ENCODE measurements around the gene SPHK2. TPM values are rescaled to one million over a fixed set of nuclear protein-coding genes. Genes with fewer than 3 reads are reported as not detected.

Gene SPHK2
- total RNA-seq, 2 donors from 2014 or later: 26.9 to 27.2 TPM

DNA sequence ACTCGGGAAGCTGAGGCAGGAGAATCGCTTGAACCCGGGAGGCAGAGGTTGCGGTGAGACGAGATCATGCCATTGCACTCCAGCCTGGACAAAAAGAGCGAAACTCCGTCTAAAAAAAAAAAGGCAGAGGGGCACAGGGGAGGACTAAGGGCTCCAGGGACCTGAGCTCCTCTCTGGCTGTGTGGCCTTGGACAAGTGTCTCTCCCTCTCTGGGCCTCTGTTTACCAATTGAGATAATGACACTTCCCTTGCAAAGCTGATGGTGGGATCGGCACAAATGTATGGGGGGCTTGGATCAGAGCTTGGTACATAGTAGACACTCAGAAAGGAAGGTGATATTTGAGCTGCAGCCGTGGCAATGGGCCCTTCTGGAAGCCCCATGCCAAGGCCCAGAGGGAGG is 24.1 kb upstream of the SPHK2 start:
- H3K9me3 Mint-ChIP-seq: no peaks in the 10 kb centered on the region
- H3K36me3 Mint-ChIP-seq (ENCODE audit: insufficient read depth in 2 of 2): no peaks in the 10 kb centered on the region
- H3K4me1 Mint-ChIP-seq (ENCODE audit: low read depth): peaks cover 6% of the 10 kb centered on the region
- peak overlapping the region; percentile 29 to 62 for H3K4me3 Mint-ChIP-seq
- DNase-seq (no peak), ATAC-seq (replicated peaks in 1 of 2) (no peak)
- H3K27me3 Mint-ChIP-seq (ENCODE audit: low read depth): no peaks in the 10 kb centered on the region
- H3K27ac Mint-ChIP-seq: no peak overlapping the region

DNA sequence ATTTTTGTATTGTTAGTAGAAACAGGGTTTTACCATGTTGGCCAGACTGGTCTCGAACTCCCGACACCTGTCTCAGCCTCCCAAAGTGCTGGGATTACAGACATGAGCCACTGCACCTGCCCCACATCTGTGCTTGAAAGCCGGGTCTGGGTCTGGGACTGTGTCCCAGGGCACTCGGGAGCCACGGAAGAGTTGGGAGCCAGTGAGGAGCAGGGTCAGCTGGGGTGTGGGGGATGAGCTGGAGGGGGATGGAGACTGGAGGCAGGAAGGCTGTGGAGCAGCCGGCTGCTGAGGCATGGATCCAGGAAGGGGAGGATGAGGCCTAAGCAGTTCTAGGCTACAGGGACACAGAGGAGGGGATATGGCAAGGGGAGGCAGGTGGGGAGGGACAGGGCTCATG is 23.5 kb upstream of the SPHK2 start:
- Mint-ChIP-seq H3K9me3 (no peaks in the 10 kb centered on the region), H3K4me3 (peak overlapping the region; percentile 54 to 67), H3K36me3 (ENCODE audit: insufficient read depth in 2 of 2) (no peaks in the 10 kb centered on the region), H3K4me1 (ENCODE audit: low read depth) (peaks cover 6% of the 10 kb centered on the region), H3K27me3 (ENCODE audit: low read depth) (no peaks in the 10 kb centered on the region), H3K27ac (no peak overlapping the region)
- no peak for ATAC-seq (replicated peaks in 1 of 2)
- DNase-seq: no peak

DNA sequence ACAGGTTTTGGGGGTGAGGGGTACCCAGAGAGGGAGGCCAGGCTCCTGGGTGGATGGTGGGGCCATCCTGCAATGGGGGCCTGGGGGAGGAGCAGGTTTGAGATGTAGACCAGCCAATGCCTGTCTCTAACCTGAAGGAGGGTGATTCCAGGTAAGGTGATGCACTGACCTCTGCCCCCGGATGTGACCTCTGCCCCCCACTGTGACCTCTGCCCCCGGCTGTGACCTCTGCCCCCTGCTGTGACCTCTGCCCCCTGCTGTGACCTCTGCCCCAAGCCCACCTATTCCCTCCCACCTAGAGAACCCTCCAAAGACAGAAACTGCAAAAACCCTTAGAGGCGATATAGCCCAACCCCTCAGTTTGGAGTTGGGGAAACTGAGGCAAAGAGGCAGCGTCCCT is 23.1 kb upstream of the SPHK2 start:
- no peaks in the 10 kb centered on the region for H3K36me3 Mint-ChIP-seq (ENCODE audit: insufficient read depth in 2 of 2)
- no peak for ATAC-seq (replicated peaks in 1 of 2)
- H3K27me3 Mint-ChIP-seq (ENCODE audit: low read depth): no peaks in the 10 kb centered on the region
- DNase-seq: no peak
- H3K27ac Mint-ChIP-seq: no peak overlapping the region
- H3K4me1 Mint-ChIP-seq (ENCODE audit: low read depth): peaks cover 6% of the 10 kb centered on the region
- peak overlapping the region; percentile 54 to 67 for H3K4me3 Mint-ChIP-seq
- no peaks in the 10 kb centered on the region for H3K9me3 Mint-ChIP-seq

DNA sequence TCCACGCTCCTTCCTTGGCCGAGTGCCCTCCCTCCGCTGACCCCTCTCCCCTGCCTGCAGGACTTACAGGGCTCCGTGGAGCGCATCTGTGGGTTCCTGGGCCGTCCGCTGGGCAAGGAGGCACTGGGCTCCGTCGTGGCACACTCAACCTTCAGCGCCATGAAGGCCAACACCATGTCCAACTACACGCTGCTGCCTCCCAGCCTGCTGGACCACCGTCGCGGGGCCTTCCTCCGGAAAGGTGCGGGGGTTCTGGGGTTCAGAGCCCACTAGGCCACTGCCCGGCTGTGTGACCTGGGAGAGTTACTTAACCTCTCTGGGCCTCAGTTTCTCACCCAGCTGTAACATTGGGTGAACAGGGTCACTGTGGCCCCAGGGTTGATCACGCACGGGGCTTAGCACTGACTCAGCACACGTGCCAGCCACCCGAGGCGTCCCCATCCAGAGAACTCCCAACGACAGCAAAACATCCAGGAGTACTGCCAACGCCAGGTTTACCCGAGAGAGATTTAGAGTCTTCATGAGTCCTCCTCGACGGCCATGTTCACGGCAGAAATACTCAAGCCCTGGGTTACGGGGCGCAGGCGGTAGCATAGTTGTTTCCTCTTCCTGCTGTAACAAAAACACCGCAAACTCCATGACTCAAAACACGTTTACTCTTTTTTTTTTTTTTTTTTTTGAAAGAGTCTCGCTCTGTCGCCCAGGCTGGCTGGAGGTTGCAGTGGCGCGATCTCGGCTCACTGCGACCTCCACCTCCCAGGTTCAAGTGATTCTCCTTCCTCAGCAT is 22.4 kb upstream of the SPHK2 start:
- DNase-seq (peak; percentile 47), ATAC-seq (replicated peaks in 1 of 2) (peak; percentile 78 to 91)
- H3K4me1 Mint-ChIP-seq (ENCODE audit: low read depth): peaks cover 1% of the 10 kb centered on the region

GRCh38 chr19:48598996-48599700 is 20.2 kb upstream of the SPHK2 start:
- H3K36me3 Mint-ChIP-seq (ENCODE audit: insufficient read depth in 2 of 2): no peaks in the 10 kb centered on the region
- no peak for ATAC-seq (replicated peaks in 1 of 2)
- no peak for DNase-seq
- no peaks in the 10 kb centered on the region for H3K4me1 Mint-ChIP-seq (ENCODE audit: low read depth)
- no peak overlapping the region for H3K4me3 Mint-ChIP-seq
- no peak overlapping the region for H3K27ac Mint-ChIP-seq
- no peaks in the 10 kb centered on the region for H3K27me3 Mint-ChIP-seq (ENCODE audit: low read depth)
- H3K9me3 Mint-ChIP-seq: no peaks in the 10 kb centered on the region

More for the DNA sequence above, 22.4 kb upstream of the SPHK2 start:
- H3K27me3 Mint-ChIP-seq (ENCODE audit: low read depth): no peaks in the 10 kb centered on the region
- peak overlapping the region; percentile 67 to 83 for H3K4me3 Mint-ChIP-seq
- no peaks in the 10 kb centered on the region for H3K36me3 Mint-ChIP-seq (ENCODE audit: insufficient read depth in 2 of 2)
- peak overlapping the region; percentile 86 for H3K27ac Mint-ChIP-seq
- H3K9me3 Mint-ChIP-seq: no peaks in the 10 kb centered on the region

DNA sequence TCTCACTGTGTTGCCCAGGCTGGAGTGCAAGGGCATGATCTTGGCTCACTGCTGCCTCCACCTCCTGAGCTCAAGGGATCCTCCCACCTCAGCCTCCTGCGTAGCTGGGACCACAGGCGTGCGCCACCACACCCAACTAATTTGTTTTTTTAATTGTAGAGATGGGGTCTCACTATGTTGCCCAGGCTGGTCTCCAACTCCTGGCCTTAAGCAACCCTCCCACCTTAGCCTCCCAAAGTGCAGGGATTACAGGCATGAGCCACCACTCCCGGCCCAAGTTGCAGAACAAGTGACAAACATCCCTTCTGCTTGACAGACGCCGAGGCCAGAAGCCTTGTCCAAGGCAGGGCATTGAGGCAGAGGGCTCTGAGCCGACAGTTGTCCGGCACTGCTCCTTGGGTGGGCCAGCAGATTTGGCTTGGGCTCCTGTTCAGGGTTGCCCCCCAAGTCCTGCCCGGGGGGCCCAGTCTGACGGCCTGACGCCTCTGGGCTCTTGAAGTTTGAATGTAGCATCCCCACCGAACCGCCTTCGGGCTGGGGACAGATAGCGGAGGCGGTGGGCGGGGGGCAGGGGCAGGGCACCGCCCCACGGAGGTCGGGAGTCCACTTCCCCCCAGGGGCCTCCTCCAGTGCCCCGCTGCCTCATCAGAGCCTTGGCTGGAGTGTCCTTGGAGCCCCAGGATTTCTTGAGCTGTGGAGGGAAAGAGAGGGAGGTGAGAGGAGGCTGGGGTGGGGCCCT is 18.5 kb upstream of the SPHK2 start:
- H3K4me3 Mint-ChIP-seq: no peak overlapping the region
- H3K36me3 Mint-ChIP-seq (ENCODE audit: insufficient read depth in 2 of 2): no peaks in the 10 kb centered on the region
- H3K27ac Mint-ChIP-seq: no peak overlapping the region
- ATAC-seq (replicated peaks in 1 of 2): no peak
- no peaks in the 10 kb centered on the region for H3K4me1 Mint-ChIP-seq (ENCODE audit: low read depth)
- DNase-seq: no peak
- H3K27me3 Mint-ChIP-seq (ENCODE audit: low read depth): no peaks in the 10 kb centered on the region
- H3K9me3 Mint-ChIP-seq: no peaks in the 10 kb centered on the region

DNA sequence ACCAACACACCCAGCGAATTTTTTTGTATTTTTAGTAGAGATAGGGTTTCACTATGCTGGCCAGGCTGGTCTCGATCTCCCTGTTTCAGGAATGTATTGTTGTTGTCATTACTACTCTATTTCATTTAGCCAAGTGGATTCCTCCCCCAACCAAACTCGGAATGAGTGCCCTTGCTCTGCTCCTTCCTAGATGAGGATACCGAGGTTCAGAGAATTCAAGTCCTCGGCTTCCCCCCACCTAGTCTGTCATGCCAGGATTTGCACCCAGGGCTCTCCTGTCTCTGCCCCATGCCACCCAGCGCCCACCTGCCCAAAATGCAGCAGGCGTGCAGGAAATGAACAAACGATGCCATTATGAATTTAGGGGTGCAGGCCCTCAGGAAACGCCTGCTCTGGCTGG is 16.3 kb upstream of the SPHK2 start:
- H3K4me1 Mint-ChIP-seq (ENCODE audit: low read depth): no peaks in the 10 kb centered on the region
- H3K36me3 Mint-ChIP-seq (ENCODE audit: insufficient read depth in 2 of 2): no peaks in the 10 kb centered on the region
- H3K27me3 Mint-ChIP-seq (ENCODE audit: low read depth): no peaks in the 10 kb centered on the region
- no peak for ATAC-seq (replicated peaks in 1 of 2)
- no peak for DNase-seq
- H3K9me3 Mint-ChIP-seq: no peaks in the 10 kb centered on the region
- no peak overlapping the region for H3K4me3 Mint-ChIP-seq
- no peak overlapping the region for H3K27ac Mint-ChIP-seq

GRCh38 chr19:48603449-48603848 is 15.9 kb upstream of the SPHK2 start:
- no peak overlapping the region for H3K4me3 Mint-ChIP-seq
- no peaks in the 10 kb centered on the region for H3K9me3 Mint-ChIP-seq
- H3K27ac Mint-ChIP-seq: no peak overlapping the region
- ATAC-seq (replicated peaks in 1 of 2) (no peak), DNase-seq (no peak)
- H3K27me3 Mint-ChIP-seq (ENCODE audit: low read depth): no peaks in the 10 kb centered on the region
- H3K4me1 Mint-ChIP-seq (ENCODE audit: low read depth): no peaks in the 10 kb centered on the region
- no peaks in the 10 kb centered on the region for H3K36me3 Mint-ChIP-seq (ENCODE audit: insufficient read depth in 2 of 2)

DNA sequence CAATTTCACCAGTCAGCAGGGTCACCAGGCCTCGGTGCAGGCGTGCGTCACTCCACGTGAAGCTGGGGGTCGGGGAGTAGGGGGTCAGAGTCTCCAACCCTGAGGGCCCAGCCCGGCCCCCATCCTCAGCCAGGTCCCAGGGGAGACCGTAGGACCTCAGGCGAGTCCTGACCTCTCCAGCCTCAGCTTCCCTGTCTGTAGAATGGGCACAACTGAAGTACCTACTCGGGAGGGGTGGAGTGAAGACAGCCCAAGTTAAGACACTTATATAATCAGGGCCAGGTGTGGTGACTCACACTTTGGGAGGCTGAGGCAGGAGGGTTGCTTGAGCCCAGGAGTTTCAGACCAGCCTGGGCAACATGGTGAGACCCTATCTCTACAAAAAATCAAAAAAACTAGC is 15.5 kb upstream of the SPHK2 start:
- ATAC-seq (replicated peaks in 1 of 2) (no peak), DNase-seq (no peak)
- no peaks in the 10 kb centered on the region for H3K36me3 Mint-ChIP-seq (ENCODE audit: insufficient read depth in 2 of 2)
- no peaks in the 10 kb centered on the region for H3K4me1 Mint-ChIP-seq (ENCODE audit: low read depth)
- no peak overlapping the region for H3K4me3 Mint-ChIP-seq
- H3K27me3 Mint-ChIP-seq (ENCODE audit: low read depth): no peaks in the 10 kb centered on the region
- no peak overlapping the region for H3K27ac Mint-ChIP-seq
- H3K9me3 Mint-ChIP-seq: no peaks in the 10 kb centered on the region

DNA sequence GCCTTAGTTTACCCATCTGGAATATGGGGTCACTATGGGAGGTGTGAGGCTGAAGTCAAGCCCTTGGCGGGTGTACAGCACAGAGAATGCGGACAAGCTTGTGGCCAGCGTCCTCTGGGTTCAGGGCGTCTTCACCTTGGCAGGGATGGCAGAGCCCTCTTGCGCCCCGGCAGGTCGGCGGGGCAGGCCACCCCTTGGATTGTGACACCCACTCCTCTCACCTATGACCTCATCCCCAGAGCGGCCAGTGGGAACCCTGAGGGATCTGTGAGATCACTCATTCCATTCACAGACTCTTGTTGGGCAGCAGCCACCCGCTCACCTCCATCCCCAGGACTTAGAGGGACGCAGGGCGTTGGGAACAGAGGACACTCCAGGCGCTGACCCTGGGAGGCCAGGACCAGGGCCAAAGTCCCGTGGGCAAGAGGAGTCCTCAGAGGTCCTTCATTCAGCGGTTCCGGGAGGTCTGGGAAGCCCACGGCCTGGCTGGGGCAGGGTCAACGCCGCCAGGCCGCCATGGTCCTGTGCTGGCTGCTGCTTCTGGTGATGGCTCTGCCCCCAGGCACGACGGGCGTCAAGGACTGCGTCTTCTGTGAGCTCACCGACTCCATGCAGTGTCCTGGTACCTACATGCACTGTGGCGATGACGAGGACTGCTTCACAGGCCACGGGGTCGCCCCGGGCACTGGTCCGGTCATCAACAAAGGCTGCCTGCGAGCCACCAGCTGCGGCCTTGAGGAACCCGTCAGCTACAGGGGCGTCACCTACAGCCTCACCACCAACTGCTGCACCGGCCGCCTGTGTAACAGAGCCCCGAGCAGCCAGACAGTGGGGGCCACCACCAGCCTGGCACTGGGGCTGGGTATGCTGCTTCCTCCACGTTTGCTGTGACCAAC is 12.6 kb upstream of the SPHK2 start, which contains the start of gene SPACA4:
Gene SPACA4 (plus strand): TSS at position 280 of the 896 bp plus-strand sequence. CDS start 237 bp downstream, at position 517.
- Mint-ChIP-seq H3K27ac (no peak within 1 kb of the TSS), H3K4me1 (ENCODE audit: low read depth) (no peaks in the 10 kb centered on the region), H3K9me3 (no peaks in the 10 kb centered on the region), H3K27me3 (ENCODE audit: low read depth) (no peaks in the 10 kb centered on the region), H3K4me3 (no peak within 1 kb of the TSS), H3K36me3 (ENCODE audit: insufficient read depth in 2 of 2) (no peaks in the 10 kb centered on the region)
- DNase-seq (no peak), ATAC-seq (replicated peaks in 1 of 2) (no peak)

DNA sequence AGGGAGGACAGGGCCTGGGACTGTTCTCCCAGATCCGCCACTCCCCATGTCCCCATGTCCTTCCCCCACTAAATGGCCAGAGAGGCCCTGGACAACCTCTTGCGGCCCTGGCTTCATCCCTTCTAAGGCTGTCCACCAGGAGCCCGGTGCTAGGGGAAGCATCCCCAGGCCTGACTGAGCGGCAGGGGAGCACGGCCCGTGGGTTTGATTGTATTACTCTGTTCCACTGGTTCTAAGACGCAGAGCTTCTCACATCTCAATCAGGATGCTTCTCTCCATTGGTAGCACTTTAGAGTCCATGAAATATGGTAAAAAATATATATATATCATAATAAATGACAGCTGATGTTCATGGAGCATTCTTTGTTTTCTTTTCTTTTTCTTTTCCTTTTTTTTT is 11.9 kb upstream of the SPHK2 start:
- Mint-ChIP-seq H3K9me3 (no peaks in the 10 kb centered on the region), H3K27me3 (ENCODE audit: low read depth) (no peaks in the 10 kb centered on the region), H3K4me1 (ENCODE audit: low read depth) (no peaks in the 10 kb centered on the region), H3K36me3 (ENCODE audit: insufficient read depth in 2 of 2) (no peaks in the 10 kb centered on the region), H3K27ac (no peak overlapping the region), H3K4me3 (no peak overlapping the region)
- ATAC-seq (replicated peaks in 1 of 2) (no peak), DNase-seq (no peak)

GRCh38 chr19:48608798-48609263 is 10.5 kb upstream of the SPHK2 start:
- H3K27me3 Mint-ChIP-seq (ENCODE audit: low read depth): no peaks in the 10 kb centered on the region
- H3K27ac Mint-ChIP-seq: no peak overlapping the region
- H3K4me1 Mint-ChIP-seq (ENCODE audit: low read depth): no peaks in the 10 kb centered on the region
- ATAC-seq (replicated peaks in 1 of 2) (peak; percentile 50 to 73), DNase-seq (peak; percentile 54 to 59)
- H3K9me3 Mint-ChIP-seq: no peaks in the 10 kb centered on the region
- H3K4me3 Mint-ChIP-seq: peak overlapping the region in 1 of 2 donors; percentile 22
- no peaks in the 10 kb centered on the region for H3K36me3 Mint-ChIP-seq (ENCODE audit: insufficient read depth in 2 of 2)
